ENCODE results near the gene IL17RE.

DNA sequence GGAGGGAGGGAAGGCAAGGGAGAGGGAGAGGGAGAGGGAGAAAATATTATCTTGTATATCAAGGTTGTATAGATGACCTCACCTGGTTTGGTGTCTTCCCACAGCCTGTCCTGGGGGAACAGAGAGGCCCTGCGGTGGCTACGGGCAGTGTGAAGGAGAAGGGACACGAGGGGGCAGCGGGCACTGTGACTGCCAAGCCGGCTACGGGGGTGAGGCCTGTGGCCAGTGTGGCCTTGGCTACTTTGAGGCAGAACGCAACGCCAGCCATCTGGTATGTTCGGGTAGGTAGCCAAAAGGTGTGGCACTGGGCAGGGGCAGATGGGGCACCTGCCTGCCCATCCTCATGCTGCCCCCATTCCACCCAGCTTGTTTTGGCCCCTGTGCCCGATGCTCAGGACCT lies 38.1 kb downstream of the IL17RE start:
- TF ChIP-seq, protein P1, sequence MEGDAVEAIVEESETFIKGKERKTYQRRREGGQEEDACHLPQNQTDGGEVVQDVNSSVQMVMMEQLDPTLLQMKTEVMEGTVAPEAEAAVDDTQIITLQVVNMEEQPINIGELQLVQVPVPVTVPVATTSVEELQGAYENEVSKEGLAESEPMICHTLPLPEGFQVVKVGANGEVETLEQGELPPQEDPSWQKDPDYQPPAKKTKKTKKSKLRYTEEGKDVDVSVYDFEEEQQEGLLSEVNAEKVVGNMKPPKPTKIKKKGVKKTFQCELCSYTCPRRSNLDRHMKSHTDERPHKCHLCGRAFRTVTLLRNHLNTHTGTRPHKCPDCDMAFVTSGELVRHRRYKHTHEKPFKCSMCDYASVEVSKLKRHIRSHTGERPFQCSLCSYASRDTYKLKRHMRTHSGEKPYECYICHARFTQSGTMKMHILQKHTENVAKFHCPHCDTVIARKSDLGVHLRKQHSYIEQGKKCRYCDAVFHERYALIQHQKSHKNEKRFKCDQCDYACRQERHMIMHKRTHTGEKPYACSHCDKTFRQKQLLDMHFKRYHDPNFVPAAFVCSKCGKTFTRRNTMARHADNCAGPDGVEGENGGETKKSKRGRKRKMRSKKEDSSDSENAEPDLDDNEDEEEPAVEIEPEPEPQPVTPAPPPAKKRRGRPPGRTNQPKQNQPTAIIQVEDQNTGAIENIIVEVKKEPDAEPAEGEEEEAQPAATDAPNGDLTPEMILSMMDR (IDR thresholded peaks at IDR 0.05), result no peak
- no peak for TF ChIP-seq POLR2A (IDR thresholded peaks at IDR 0.05)

All from right lobe of liver (tissue), 4 donors.